ENCODE measurements around the gene TIGAR.

Gene TIGAR

GRCh38 chr12:4282892-4283511 lies 38.0 kb upstream of the TIGAR start:
- no peak for ATAC-seq
- TF ChIP-seq ESRRG (CRISPR knock-in tag; IDR thresholded peaks at IDR 0.05) (no peak), ZNF8 (CRISPR knock-in tag; IDR thresholded peaks at IDR 0.05) (no peak), OSR1 (CRISPR knock-in tag; IDR thresholded peaks at IDR 0.05) (no peak), PPARA (CRISPR knock-in tag; IDR thresholded peaks at IDR 0.05; ENCODE audit: borderline replicate concordance) (no peak), POU6F1 (CRISPR knock-in tag; IDR thresholded peaks at IDR 0.05; ENCODE audit: borderline replicate concordance, low read depth) (no peak), ISL1 (CRISPR knock-in tag; IDR thresholded peaks at IDR 0.05) (no peak), GLIS3 (CRISPR knock-in tag; IDR thresholded peaks at IDR 0.05) (no peak), BACH2 (CRISPR knock-in tag; IDR thresholded peaks at IDR 0.05; ENCODE audit: borderline replicate concordance) (no peak), ZC3H10 (CRISPR knock-in tag; IDR thresholded peaks at IDR 0.05) (no peak), ZFP30 (CRISPR knock-in tag; IDR thresholded peaks at IDR 0.05) (no peak), RARB (CRISPR knock-in tag; IDR thresholded peaks at IDR 0.05) (no peak), CREB5 (CRISPR knock-in tag; IDR thresholded peaks at IDR 0.05; ENCODE audit: low read depth) (no peak), ZNF70 (CRISPR knock-in tag; IDR thresholded peaks at IDR 0.05) (no peak)

GRCh38 chr12:4283512-4284255 lies 37.3 kb upstream of the TIGAR start:
- TF ChIP-seq ARNTL (CRISPR knock-in tag; IDR thresholded peaks at IDR 0.05; ENCODE audit: borderline replicate concordance, low read depth): no peak
- no peak for ATAC-seq

GRCh38 chr12:4284306-4284705 lies 36.7 kb upstream of the TIGAR start:
- ATAC-seq: no peak
- TF ChIP-seq GLIS3 (CRISPR knock-in tag; IDR thresholded peaks at IDR 0.05): no peak
- TF ChIP-seq ZFP3 (CRISPR knock-in tag; IDR thresholded peaks at IDR 0.05): no peak
- TF ChIP-seq ZNF70 (CRISPR knock-in tag; IDR thresholded peaks at IDR 0.05): no peak
- no peak for TF ChIP-seq CREB5 (CRISPR knock-in tag; IDR thresholded peaks at IDR 0.05; ENCODE audit: low read depth)
- TF ChIP-seq SNAI2 (CRISPR knock-in tag; IDR thresholded peaks at IDR 0.05): no peak
- TF ChIP-seq ZFP30 (CRISPR knock-in tag; IDR thresholded peaks at IDR 0.05): no peak
- TF ChIP-seq ESRRG (CRISPR knock-in tag; IDR thresholded peaks at IDR 0.05): no peak
- TF ChIP-seq ZNF8 (CRISPR knock-in tag; IDR thresholded peaks at IDR 0.05): no peak
- TF ChIP-seq ZNF565 (CRISPR knock-in tag; conservative IDR thresholded peaks at IDR 0.05; ENCODE audit: low read depth): no peak
- TF ChIP-seq RARB (CRISPR knock-in tag; IDR thresholded peaks at IDR 0.05): no peak
- no peak for TF ChIP-seq TSHZ2 (CRISPR knock-in tag; IDR thresholded peaks at IDR 0.05)
- TF ChIP-seq CSDC2 (CRISPR knock-in tag; IDR thresholded peaks at IDR 0.05): no peak
- no peak for TF ChIP-seq PATZ1 (CRISPR knock-in tag; IDR thresholded peaks at IDR 0.05; ENCODE audit: borderline replicate concordance)
- no peak for TF ChIP-seq BACH2 (CRISPR knock-in tag; IDR thresholded peaks at IDR 0.05; ENCODE audit: borderline replicate concordance)
